Measurements from ENCODE around the gene ADGRG1. TPM values are rescaled to one million over a fixed set of nuclear protein-coding genes. Genes with fewer than 3 reads are reported as not detected.

The ADGRG1 gene
- total RNA-seq, 1 donor from 2014 or later = 19.7 TPM

- H3K27ac Mint-ChIP-seq = no peak overlapping the region
- H3K27me3 Mint-ChIP-seq = peaks cover 5% of the 10 kb centered on the region
- peaks cover 6% of the 10 kb centered on the region for H3K4me1 Mint-ChIP-seq (ENCODE audit: low read depth)
- no peaks in the 10 kb centered on the region for H3K9me3 Mint-ChIP-seq (ENCODE audit: low read depth)
- peak; percentile 100 for TF ChIP-seq CTCF (IDR thresholded peaks at IDR 0.05; ENCODE audit: unreplicated experiment)
- H3K4me3 Mint-ChIP-seq (ENCODE audit: low read depth) = no peak overlapping the region
- H3K36me3 Mint-ChIP-seq (ENCODE audit: insufficient read depth) = no peaks in the 10 kb centered on the region
- DNase-seq (ENCODE audit: low spot score, unreplicated experiment) = peak; percentile 76
Observed at GRCh38 chr16:57648581-57649442, 20.4 kb downstream of the ADGRG1 start.

DNA sequence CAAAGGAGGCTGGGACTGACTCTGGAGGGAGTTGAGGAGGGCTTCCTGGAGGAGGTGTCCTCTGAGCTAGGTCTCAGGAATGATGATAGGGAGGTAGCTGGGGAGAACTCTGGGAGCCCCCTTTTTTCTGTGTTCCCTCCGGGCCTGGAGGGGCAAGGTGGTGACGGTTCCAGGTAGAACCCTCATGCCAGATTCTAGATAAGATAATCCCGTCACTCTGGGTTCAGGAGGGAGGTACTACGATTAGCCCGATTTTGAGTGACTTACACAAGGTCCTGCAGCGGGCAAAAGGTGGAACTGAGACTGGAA is 21.0 kb downstream of the ADGRG1 start:
- no peak overlapping the region for H3K4me3 Mint-ChIP-seq (ENCODE audit: low read depth)
- H3K4me1 Mint-ChIP-seq (ENCODE audit: low read depth) = peaks cover 6% of the 10 kb centered on the region
- H3K36me3 Mint-ChIP-seq (ENCODE audit: insufficient read depth) = no peaks in the 10 kb centered on the region
- no peak for TF ChIP-seq CTCF (IDR thresholded peaks at IDR 0.05; ENCODE audit: unreplicated experiment)
- no peak for DNase-seq (ENCODE audit: low spot score, unreplicated experiment)
- H3K27ac Mint-ChIP-seq = no peak overlapping the region
- peaks cover 5% of the 10 kb centered on the region for H3K27me3 Mint-ChIP-seq
- no peaks in the 10 kb centered on the region for H3K9me3 Mint-ChIP-seq (ENCODE audit: low read depth)

DNA sequence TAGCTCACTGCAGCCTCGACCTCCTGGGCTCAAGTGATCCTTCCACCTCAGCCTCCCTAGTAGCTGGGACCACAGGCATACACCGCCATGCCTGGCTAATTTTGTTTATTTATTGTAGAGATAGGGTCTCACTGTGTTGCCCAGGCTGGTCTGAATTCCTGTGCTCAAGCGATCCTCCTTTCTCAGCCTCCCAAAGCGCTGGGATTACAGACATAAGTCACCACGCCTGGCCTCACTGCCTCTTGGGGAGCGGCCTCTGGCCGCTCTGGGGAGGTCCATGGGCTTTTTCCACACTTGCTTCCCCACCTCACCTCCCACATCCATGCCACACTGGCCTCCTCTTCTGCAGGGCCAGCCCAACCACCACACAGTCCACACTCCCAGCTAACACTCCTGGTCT is 21.4 kb downstream of the ADGRG1 start:
- Mint-ChIP-seq H3K27me3 (peaks cover 5% of the 10 kb centered on the region), H3K4me3 (ENCODE audit: low read depth) (no peak overlapping the region), H3K36me3 (ENCODE audit: insufficient read depth) (no peaks in the 10 kb centered on the region), H3K9me3 (ENCODE audit: low read depth) (no peaks in the 10 kb centered on the region), H3K27ac (no peak overlapping the region), H3K4me1 (ENCODE audit: low read depth) (peaks cover 6% of the 10 kb centered on the region)
- TF ChIP-seq CTCF (IDR thresholded peaks at IDR 0.05; ENCODE audit: unreplicated experiment) = no peak
- DNase-seq (ENCODE audit: low spot score, unreplicated experiment) = no peak

DNA sequence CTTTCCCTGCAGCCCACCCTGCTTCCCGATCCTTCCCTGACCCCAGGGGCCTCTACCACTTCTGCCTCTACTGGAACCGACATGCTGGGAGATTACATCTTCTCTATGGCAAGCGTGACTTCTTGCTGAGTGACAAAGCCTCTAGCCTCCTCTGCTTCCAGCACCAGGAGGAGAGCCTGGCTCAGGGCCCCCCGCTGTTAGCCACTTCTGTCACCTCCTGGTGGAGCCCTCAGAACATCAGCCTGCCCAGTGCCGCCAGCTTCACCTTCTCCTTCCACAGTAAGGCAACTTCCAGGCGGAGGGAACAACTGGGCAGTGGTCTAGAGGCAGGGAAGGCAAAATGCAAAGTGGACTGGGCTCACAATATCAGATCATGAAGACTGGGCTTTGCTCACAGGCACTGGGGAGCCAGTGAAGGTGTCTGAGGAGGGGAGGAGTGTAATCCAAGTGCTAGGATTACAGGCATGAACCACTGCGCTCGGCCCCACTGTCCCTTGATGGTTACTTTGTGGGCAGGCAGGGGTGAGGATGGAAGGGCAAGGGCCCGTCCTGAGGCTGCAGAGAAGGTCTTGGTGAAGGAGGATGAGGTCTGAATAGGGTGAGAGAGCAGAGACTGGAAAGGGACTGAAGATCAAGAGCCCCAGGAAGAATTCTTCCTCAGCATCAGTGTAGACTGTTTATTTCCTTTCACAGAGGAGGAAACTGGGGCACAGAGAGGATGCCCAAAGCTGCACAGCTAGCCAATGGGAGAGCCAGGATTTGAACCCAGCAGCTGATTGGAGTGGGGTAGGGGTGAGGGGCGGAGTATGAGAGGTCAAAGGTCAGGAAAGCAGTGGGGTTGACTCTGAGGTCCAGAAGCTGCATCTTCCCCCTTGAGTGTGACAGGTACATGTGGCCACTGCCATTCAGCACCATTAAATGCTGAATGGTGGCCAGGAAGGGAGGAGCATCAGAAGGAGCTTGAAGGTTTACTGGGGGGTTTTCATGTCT is 23.2 kb downstream of the ADGRG1 start:
- no peak overlapping the region for H3K4me3 Mint-ChIP-seq (ENCODE audit: low read depth)
- no peaks in the 10 kb centered on the region for H3K36me3 Mint-ChIP-seq (ENCODE audit: insufficient read depth)
- H3K27ac Mint-ChIP-seq = peak overlapping the region; percentile 50
- H3K9me3 Mint-ChIP-seq (ENCODE audit: low read depth) = no peaks in the 10 kb centered on the region
- H3K4me1 Mint-ChIP-seq (ENCODE audit: low read depth) = no peaks in the 10 kb centered on the region
- DNase-seq (ENCODE audit: low spot score, unreplicated experiment) = no peak
- peaks cover 5% of the 10 kb centered on the region for H3K27me3 Mint-ChIP-seq
- no peak for TF ChIP-seq CTCF (IDR thresholded peaks at IDR 0.05; ENCODE audit: unreplicated experiment)

- no peak overlapping the region for H3K27ac Mint-ChIP-seq
- no peaks in the 10 kb centered on the region for H3K4me1 Mint-ChIP-seq (ENCODE audit: low read depth)
- H3K9me3 Mint-ChIP-seq (ENCODE audit: low read depth) = no peaks in the 10 kb centered on the region
- no peaks in the 10 kb centered on the region for H3K36me3 Mint-ChIP-seq (ENCODE audit: insufficient read depth)
- DNase-seq (ENCODE audit: low spot score, unreplicated experiment) = no peak
- TF ChIP-seq CTCF (IDR thresholded peaks at IDR 0.05; ENCODE audit: unreplicated experiment) = no peak
- H3K4me3 Mint-ChIP-seq (ENCODE audit: low read depth) = no peak overlapping the region
- H3K27me3 Mint-ChIP-seq = peaks cover 5% of the 10 kb centered on the region
Observed at GRCh38 chr16:57652695-57653471, 24.5 kb downstream of the ADGRG1 start.

All from progenitor cell of endocrine pancreas (in vitro differentiated cells).